ENCODE data around the gene PIP5K1C.

- TF ChIP-seq, protein P1, sequence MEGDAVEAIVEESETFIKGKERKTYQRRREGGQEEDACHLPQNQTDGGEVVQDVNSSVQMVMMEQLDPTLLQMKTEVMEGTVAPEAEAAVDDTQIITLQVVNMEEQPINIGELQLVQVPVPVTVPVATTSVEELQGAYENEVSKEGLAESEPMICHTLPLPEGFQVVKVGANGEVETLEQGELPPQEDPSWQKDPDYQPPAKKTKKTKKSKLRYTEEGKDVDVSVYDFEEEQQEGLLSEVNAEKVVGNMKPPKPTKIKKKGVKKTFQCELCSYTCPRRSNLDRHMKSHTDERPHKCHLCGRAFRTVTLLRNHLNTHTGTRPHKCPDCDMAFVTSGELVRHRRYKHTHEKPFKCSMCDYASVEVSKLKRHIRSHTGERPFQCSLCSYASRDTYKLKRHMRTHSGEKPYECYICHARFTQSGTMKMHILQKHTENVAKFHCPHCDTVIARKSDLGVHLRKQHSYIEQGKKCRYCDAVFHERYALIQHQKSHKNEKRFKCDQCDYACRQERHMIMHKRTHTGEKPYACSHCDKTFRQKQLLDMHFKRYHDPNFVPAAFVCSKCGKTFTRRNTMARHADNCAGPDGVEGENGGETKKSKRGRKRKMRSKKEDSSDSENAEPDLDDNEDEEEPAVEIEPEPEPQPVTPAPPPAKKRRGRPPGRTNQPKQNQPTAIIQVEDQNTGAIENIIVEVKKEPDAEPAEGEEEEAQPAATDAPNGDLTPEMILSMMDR (IDR thresholded peaks at IDR 0.05): no peak
- TF ChIP-seq EP300 (IDR thresholded peaks at IDR 0.05): no peak
Measured at GRCh38 chr19:3682286-3682685, 18.0 kb downstream of the PIP5K1C start.
